HEK293 (cell line): ENCODE data around the gene LMNA.

Experiments
- GFI1B ChIP-seq: fragments of 450-650 bp; formaldehyde crosslinking; IDR thresholded peaks from 2 replicates; pipeline ENCODE4 v1.5.1; 2016; ENCODE audit warnings: missing biosample characterization, missing genetic modification characterization
- GLIS2 ChIP-seq: fragments of 450-650 bp; formaldehyde crosslinking; IDR thresholded peaks from 2 replicates; pipeline ENCODE4 v1.5.1; 2016; ENCODE audit warnings: missing biosample characterization, missing genetic modification characterization
- KLF1 ChIP-seq: fragments of 450-650 bp; formaldehyde crosslinking; IDR thresholded peaks from 2 replicates; pipeline ENCODE4 v1.5.1; 2016; ENCODE audit warnings: missing biosample characterization, missing genetic modification characterization
- ZBTB7A ChIP-seq: fragments of 450-650 bp; formaldehyde crosslinking; IDR thresholded peaks from 2 replicates; pipeline ENCODE4 v1.5.1; 2016; ENCODE audit warnings: low read depth, missing biosample characterization, missing genetic modification characterization
- ZBTB8A ChIP-seq: fragments of 450-650 bp; formaldehyde crosslinking; IDR thresholded peaks from 2 replicates; pipeline ENCODE4 v1.5.1; 2016; ENCODE audit warnings: missing biosample characterization, missing genetic modification characterization
- ZNF140 ChIP-seq: fragments of 450-650 bp; formaldehyde crosslinking; IDR thresholded peaks from 2 replicates; pipeline ENCODE4 v1.5.1; 2016; ENCODE audit warnings: missing biosample characterization, missing genetic modification characterization
- ZNF184 ChIP-seq: fragments of 450-650 bp; IDR thresholded peaks from 2 replicates; pipeline ENCODE4 v1.5.1; 2018; ENCODE audit warnings: missing biosample characterization, mild to moderate bottlenecking, missing genetic modification characterization
- ZNF202 ChIP-seq: fragments of 450-650 bp; formaldehyde crosslinking; IDR thresholded peaks from 2 replicates; pipeline ENCODE4 v1.5.1; 2016; ENCODE audit warnings: missing biosample characterization, missing genetic modification characterization, borderline replicate concordance
- ZNF274 ChIP-seq, 2 experiments: fragments of 200-500 bp in 1 of 2; fragments of 450-650 bp in 1 of 2; sonication (Bioruptor generic) in 1 of 2; formaldehyde crosslinking in 1 of 2; IDR thresholded peaks; 2 replicates each; pipeline versions ENCODE4 v1.5.1 to v1.6.1; 2014 to 2016; ENCODE audit warnings: borderline replicate concordance in 1 of 2, inconsistent platforms in 1 of 2, low read length in 1 of 2, missing biosample characterization in 1 of 2, missing genetic modification characterization in 1 of 2
- ZNF280C ChIP-seq: fragments of 450-650 bp; formaldehyde crosslinking; IDR thresholded peaks from 2 replicates; pipeline ENCODE4 v1.5.1; 2016; ENCODE audit warnings: missing biosample characterization, missing genetic modification characterization
- ZNF335 ChIP-seq: fragments of 450-650 bp; formaldehyde crosslinking; conservative IDR thresholded peaks from 2 replicates; pipeline ENCODE4 v1.5.1; 2016; ENCODE audit warnings: missing biosample characterization, missing genetic modification characterization
- ZNF596 ChIP-seq: fragments of 450-650 bp; IDR thresholded peaks from 2 replicates; pipeline ENCODE4 v1.5.0; 2018; ENCODE audit warnings: missing biosample characterization, mild to moderate bottlenecking, missing genetic modification characterization, moderate library complexity
- ZNF600 ChIP-seq: fragments of 450-650 bp; formaldehyde crosslinking; IDR thresholded peaks from 2 replicates; pipeline ENCODE4 v1.5.1; 2016; ENCODE audit warnings: missing biosample characterization, missing genetic modification characterization
- ZNF664 ChIP-seq: fragments of 450-650 bp; formaldehyde crosslinking; IDR thresholded peaks from 2 replicates; pipeline ENCODE4 v1.5.1; 2016; ENCODE audit warnings: missing biosample characterization, missing genetic modification characterization
- ZNF768 ChIP-seq: fragments of 450-650 bp; formaldehyde crosslinking; IDR thresholded peaks from 2 replicates; pipeline ENCODE4 v1.5.1; 2018; ENCODE audit warnings: missing biosample characterization, mild to moderate bottlenecking, missing genetic modification characterization
- ZNF830 ChIP-seq: fragments of 450-650 bp; IDR thresholded peaks from 2 replicates; pipeline ENCODE4 v1.5.0; 2018; ENCODE audit warnings: missing biosample characterization, missing genetic modification characterization, low read depth, mild to moderate bottlenecking, moderate library complexity
- ZSCAN23 ChIP-seq: fragments of 450-650 bp; formaldehyde crosslinking; IDR thresholded peaks from 2 replicates; pipeline ENCODE4 v1.5.1; 2016; ENCODE audit warnings: missing biosample characterization, missing genetic modification characterization
- ZSCAN4 ChIP-seq: fragments of 450-650 bp; formaldehyde crosslinking; IDR thresholded peaks from 2 replicates; pipeline ENCODE4 v1.5.1; 2017; ENCODE audit warnings: missing biosample characterization, missing genetic modification characterization
- ZSCAN5A ChIP-seq: fragments of 450-650 bp; formaldehyde crosslinking; IDR thresholded peaks from 2 replicates; pipeline ENCODE4 v1.5.1; 2016; ENCODE audit warnings: missing biosample characterization, missing genetic modification characterization
- TF ChIP-seq, protein P1 (sequence below): fragments of 450-650 bp; formaldehyde crosslinking; IDR thresholded peaks from 2 replicates; pipeline ENCODE4 v1.5.1; 2016; ENCODE audit warnings: missing biosample characterization, missing genetic modification characterization, low read depth
- TF ChIP-seq, protein P2 (sequence below): fragments of 450-650 bp; formaldehyde crosslinking; IDR thresholded peaks from 2 replicates; pipeline ENCODE4 v1.5.1; 2016; ENCODE audit warnings: missing biosample characterization, missing genetic modification characterization
- TF ChIP-seq, protein P3 (sequence below): fragments of 450-650 bp; formaldehyde crosslinking; IDR thresholded peaks from 2 replicates; pipeline ENCODE4 v1.5.1; 2016; ENCODE audit warnings: missing biosample characterization, missing genetic modification characterization

Gene LMNA

DNA sequence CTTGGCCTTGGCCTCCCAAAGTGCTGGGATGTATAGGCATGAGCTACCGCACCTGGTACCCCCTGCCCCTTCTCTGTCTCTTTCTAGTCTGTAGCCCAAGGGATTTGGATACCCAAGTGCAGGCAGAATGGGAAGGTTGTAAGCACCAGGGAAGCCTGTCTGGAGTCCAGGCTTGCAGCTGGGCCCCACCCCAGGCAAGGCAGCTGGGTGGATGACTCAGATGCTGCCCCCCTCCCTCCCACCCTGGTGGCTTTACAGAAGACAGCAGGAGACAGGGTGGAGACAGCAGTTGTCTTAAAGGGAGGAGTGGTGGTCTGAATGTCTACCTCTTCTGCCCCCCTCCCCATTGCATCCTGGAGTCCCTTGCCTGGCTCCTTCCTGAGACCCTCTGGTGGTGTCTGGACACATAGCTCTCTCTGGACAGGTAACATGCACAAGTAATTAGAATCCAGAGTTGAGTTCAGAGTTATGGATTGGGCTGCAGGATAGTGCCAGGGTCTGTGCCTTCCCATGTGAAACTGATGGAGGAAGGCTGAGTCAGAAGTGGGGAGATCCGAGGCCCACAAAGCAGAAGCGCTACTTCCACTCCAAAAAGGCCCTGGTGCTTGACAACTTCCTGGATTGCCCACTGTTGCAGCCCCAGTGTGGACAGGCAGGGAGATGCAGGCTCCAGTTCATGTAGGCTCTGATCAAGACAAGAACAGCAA is 5.1 kb downstream of the LMNA start (continued):
- no peak for TF ChIP-seq ZSCAN23 (tag by site-specific recombination)
- TF ChIP-seq GFI1B (tag by site-specific recombination): no peak
- TF ChIP-seq ZNF600: no peak
- TF ChIP-seq GLIS2 (tag by site-specific recombination): peak; percentile 40; the same call in 1 of the 2 replicates
- no peak for TF ChIP-seq ZSCAN5A (tag by site-specific recombination)
- TF ChIP-seq ZNF768 (tag by site-specific recombination): no peak
- TF ChIP-seq, protein P1, sequence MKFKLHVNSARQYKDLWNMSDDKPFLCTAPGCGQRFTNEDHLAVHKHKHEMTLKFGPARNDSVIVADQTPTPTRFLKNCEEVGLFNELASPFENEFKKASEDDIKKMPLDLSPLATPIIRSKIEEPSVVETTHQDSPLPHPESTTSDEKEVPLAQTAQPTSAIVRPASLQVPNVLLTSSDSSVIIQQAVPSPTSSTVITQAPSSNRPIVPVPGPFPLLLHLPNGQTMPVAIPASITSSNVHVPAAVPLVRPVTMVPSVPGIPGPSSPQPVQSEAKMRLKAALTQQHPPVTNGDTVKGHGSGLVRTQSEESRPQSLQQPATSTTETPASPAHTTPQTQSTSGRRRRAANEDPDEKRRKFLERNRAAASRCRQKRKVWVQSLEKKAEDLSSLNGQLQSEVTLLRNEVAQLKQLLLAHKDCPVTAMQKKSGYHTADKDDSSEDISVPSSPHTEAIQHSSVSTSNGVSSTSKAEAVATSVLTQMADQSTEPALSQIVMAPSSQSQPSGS (tag by site-specific recombination): no peak
- no peak for TF ChIP-seq ZNF664 (tag by site-specific recombination)
- TF ChIP-seq ZBTB8A (tag by site-specific recombination): no peak
- TF ChIP-seq ZNF202 (tag by site-specific recombination): no peak
- TF ChIP-seq, protein P2, sequence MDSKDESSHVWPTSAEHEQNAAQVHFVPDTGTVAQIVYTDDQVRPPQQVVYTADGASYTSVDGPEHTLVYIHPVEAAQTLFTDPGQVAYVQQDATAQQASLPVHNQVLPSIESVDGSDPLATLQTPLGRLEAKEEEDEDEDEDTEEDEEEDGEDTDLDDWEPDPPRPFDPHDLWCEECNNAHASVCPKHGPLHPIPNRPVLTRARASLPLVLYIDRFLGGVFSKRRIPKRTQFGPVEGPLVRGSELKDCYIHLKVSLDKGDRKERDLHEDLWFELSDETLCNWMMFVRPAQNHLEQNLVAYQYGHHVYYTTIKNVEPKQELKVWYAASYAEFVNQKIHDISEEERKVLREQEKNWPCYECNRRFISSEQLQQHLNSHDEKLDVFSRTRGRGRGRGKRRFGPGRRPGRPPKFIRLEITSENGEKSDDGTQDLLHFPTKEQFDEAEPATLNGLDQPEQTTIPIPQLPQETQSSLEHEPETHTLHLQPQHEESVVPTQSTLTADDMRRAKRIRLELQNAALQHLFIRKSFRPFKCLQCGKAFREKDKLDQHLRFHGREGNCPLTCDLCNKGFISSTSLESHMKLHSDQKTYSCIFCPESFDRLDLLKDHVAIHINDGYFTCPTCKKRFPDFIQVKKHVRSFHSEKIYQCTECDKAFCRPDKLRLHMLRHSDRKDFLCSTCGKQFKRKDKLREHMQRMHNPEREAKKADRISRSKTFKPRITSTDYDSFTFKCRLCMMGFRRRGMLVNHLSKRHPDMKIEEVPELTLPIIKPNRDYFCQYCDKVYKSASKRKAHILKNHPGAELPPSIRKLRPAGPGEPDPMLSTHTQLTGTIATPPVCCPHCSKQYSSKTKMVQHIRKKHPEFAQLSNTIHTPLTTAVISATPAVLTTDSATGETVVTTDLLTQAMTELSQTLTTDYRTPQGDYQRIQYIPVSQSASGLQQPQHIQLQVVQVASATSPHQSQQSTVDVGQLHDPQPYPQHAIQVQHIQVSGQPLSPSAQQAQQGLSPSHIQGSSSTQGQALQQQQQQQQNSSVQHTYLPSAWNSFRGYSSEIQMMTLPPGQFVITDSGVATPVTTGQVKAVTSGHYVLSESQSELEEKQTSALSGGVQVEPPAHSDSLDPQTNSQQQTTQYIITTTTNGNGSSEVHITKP (tag by site-specific recombination): no peak
- TF ChIP-seq ZNF596 (tag by site-specific recombination): no peak
- TF ChIP-seq ZNF184 (tag by site-specific recombination): no peak
- TF ChIP-seq, protein P3, sequence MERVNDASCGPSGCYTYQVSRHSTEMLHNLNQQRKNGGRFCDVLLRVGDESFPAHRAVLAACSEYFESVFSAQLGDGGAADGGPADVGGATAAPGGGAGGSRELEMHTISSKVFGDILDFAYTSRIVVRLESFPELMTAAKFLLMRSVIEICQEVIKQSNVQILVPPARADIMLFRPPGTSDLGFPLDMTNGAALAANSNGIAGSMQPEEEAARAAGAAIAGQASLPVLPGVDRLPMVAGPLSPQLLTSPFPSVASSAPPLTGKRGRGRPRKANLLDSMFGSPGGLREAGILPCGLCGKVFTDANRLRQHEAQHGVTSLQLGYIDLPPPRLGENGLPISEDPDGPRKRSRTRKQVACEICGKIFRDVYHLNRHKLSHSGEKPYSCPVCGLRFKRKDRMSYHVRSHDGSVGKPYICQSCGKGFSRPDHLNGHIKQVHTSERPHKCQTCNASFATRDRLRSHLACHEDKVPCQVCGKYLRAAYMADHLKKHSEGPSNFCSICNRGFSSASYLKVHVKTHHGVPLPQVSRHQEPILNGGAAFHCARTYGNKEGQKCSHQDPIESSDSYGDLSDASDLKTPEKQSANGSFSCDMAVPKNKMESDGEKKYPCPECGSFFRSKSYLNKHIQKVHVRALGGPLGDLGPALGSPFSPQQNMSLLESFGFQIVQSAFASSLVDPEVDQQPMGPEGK (tag by site-specific recombination): peak; percentile 39; the same call in 1 of the 2 replicates
- TF ChIP-seq ZNF140 (tag by site-specific recombination): no peak
- TF ChIP-seq ZNF274 (IDR thresholded peaks at IDR 0.05; ENCODE audit: low read length): no peak
- TF ChIP-seq ZNF274 (tag by site-specific recombination; IDR thresholded peaks at IDR 0.05; ENCODE audit: borderline replicate concordance): no peak
- no peak for TF ChIP-seq ZSCAN4 (tag by site-specific recombination)
- TF ChIP-seq ZBTB7A: no peak
- TF ChIP-seq ZNF280C (tag by site-specific recombination): no peak
- no peak for TF ChIP-seq ZNF830 (tag by site-specific recombination)
- peak; percentile 77 for TF ChIP-seq KLF1 (tag by site-specific recombination)
- no peak for TF ChIP-seq ZNF335 (tag by site-specific recombination)
